ENCODE results near the gene CLDN10.

DNA sequence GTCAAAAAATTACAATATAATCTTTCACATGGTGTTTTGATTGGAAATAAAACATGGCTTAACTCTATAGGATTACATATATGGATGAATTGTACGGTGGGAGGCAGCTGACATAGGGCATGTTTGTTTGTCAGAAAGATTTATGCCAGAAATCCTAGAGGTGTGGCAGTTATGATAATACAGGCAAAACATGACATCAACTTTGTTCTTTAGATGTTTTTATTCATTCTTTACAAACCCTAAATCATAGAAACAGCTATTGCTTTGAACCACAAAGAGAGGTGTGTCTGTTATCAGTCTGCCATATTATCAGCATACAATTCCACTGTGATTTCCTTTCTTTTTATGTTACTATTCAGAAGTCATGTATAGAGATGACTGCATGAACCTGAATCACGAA, 8.2 kb upstream of the CLDN10 start:
- TF ChIP-seq, protein P1, sequence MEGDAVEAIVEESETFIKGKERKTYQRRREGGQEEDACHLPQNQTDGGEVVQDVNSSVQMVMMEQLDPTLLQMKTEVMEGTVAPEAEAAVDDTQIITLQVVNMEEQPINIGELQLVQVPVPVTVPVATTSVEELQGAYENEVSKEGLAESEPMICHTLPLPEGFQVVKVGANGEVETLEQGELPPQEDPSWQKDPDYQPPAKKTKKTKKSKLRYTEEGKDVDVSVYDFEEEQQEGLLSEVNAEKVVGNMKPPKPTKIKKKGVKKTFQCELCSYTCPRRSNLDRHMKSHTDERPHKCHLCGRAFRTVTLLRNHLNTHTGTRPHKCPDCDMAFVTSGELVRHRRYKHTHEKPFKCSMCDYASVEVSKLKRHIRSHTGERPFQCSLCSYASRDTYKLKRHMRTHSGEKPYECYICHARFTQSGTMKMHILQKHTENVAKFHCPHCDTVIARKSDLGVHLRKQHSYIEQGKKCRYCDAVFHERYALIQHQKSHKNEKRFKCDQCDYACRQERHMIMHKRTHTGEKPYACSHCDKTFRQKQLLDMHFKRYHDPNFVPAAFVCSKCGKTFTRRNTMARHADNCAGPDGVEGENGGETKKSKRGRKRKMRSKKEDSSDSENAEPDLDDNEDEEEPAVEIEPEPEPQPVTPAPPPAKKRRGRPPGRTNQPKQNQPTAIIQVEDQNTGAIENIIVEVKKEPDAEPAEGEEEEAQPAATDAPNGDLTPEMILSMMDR (IDR thresholded peaks at IDR 0.05), result no peak
- no peak for TF ChIP-seq POLR2A (IDR thresholded peaks at IDR 0.05)
